Aorta (tissue), 5 donors: Measurements from ENCODE around the gene HNRNPF. TPM values are rescaled to one million over a fixed set of nuclear protein-coding genes. Genes with fewer than 3 reads are reported as not detected.

Experiments used
- ATAC-seq: fragments of 200-7000 bp; cut with Tn5 transposase; one replicate; pipeline ENCODE4 v1.9.1; 2022; ENCODE audit warnings: moderate library complexity; ENCODE audit not compliant: low FRiP score
- DNase-seq, 2 donors: peaks; one replicate each; pipeline ENCODE4 v3.0.0-alpha.2; 2020
- H3K27ac ChIP-seq, 2 donors: one replicate each; pipeline ENCODE4 v1.5.1; 2013; ENCODE audit warnings: low read length in 2 of 2, mild to moderate bottlenecking in 2 of 2, moderate library complexity in 2 of 2, control low read depth in 1 of 2, inconsistent platforms in 1 of 2, low read depth in 1 of 2
- H3K27me3 ChIP-seq, 2 donors: one replicate each; pipeline ENCODE4 v1.6.1; 2013; ENCODE audit warnings: control low read depth in 1 of 2, low read length in 1 of 2, mild to moderate bottlenecking in 1 of 2, moderate library complexity in 1 of 2; ENCODE audit not compliant: insufficient read depth in 2 of 2, control insufficient read depth in 1 of 2
- H3K36me3 ChIP-seq, 2 donors: one replicate each; pipeline ENCODE4 v1.6.1; 2013; ENCODE audit warnings: control low read depth in 1 of 2, low read length in 1 of 2, mild to moderate bottlenecking in 1 of 2; ENCODE audit not compliant: insufficient read depth in 2 of 2, control insufficient read depth in 1 of 2
- H3K4me1 ChIP-seq, 2 donors: one replicate each; pipeline ENCODE4 v1.6.1; 2013; ENCODE audit warnings: low read length in 2 of 2, control low read depth in 1 of 2, mild to moderate bottlenecking in 1 of 2, moderate library complexity in 1 of 2; ENCODE audit not compliant: insufficient read depth in 2 of 2, control insufficient read depth in 1 of 2
- H3K4me3 ChIP-seq, 2 donors: one replicate each; pipeline ENCODE4 v1.5.1; 2013; ENCODE audit warnings: low read length in 2 of 2, control low read depth in 1 of 2, mild to moderate bottlenecking in 1 of 2
- H3K9me3 ChIP-seq: one replicate; pipeline ENCODE4 v1.6.1; 2013; ENCODE audit warnings: mild to moderate bottlenecking, low read length; ENCODE audit not compliant: control insufficient read depth
- WGBS, 2 donors: extraction: QIAGEN DNeasy Blood & Tissue Kit; methylation state at CpG; one replicate each; pipeline ENCODE4 v1.1.7; 2013; 5-methylcytosine and 5-hydroxymethylcytosine counted together
- intact Hi-C, 2 donors: fragments of 100-400 bp; cut with DNase I; formaldehyde crosslinking; loops; one replicate each; pipeline versions ENCODE4 v1.14.2 to v1.15.0; 2022
- polyA plus RNA-seq, 2 donors: library from polyadenylated mRNA; stranded (reverse); fragments of 200-250 nt; gene quantifications; one replicate each; pipeline ENCODE4 v1.2.3, GENCODE V29; 2013
- total RNA-seq, 2 donors: library from RNA; stranded (reverse); fragmentation: NEBNext Ultra II Directional; extraction: Animal tissue kit (Norgen Biotek cat#: 25700); gene quantifications; one replicate each; pipeline ENCODE4 v1.2.1, GENCODE V29; 2021
- donor health status: healthy with polysubstance abuse.
- donor health status: Bipolar disorder and iron deficiency.
- donor health status: DM: no; HTN: no; CAD: no.
- donor health status: DM: no; HTN: no; CAD: no.
- donor health status: DM: yes; HTN: yes; CAD: no.

The HNRNPF gene
- total and polyA plus RNA-seq, 4 donors: 54.3 to 114 (median 83.3) TPM

DNA sequence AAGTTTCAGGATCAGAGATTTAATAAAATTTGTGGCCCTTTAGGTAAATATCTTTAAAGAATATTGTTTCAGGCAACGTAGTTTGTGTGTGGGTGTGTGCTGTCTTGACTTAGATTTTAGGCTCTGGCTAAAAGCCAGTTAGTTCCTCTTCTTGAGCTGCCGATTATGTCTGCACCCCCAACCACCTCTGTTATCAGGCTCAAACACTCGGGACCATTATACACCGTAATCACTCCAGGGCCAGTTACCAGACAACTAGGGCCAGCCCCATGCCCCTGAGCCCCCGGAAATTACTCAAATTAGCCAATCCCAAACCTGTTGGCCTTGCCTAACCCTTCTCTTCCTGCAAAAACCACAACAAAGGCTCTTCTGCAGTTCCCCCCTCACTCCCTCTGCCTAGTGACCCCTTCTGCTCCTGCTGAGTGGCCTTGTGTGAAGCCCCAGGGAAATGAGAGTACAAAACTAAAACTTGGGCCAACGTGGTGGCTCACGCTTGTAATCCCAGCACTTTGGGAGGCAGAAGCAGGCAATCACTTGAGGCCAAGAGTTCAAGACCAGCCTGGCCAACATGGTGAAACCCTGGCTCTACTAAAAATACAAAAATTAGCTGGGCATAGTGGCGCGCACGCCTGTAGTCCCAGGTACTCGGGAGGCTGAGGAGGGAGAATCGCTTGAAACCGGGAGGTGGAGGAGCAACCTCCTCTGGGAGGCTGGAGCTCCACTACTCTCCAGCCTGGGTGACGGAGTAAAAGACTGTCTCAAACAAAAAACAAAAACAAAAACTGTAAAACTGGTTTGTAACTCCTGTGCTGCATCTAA lies 9.2 kb upstream of the HNRNPF start:
- Histone ChIP-seq H3K36me3 (no peaks in the 10 kb centered on the region), H3K4me3 (no peak overlapping the region), H3K27ac (no peak overlapping the region), H3K9me3 (no peaks in the 10 kb centered on the region), H3K4me1 (no peaks in the 10 kb centered on the region), H3K27me3 (no peaks in the 10 kb centered on the region)
- DNase-seq (no peak), ATAC-seq (no peak)
- WGBS, 2 donors: 82 to 86% methylated on average over 14 of the region's 14 CpGs
- intact Hi-C loops: no loop called here

DNA sequence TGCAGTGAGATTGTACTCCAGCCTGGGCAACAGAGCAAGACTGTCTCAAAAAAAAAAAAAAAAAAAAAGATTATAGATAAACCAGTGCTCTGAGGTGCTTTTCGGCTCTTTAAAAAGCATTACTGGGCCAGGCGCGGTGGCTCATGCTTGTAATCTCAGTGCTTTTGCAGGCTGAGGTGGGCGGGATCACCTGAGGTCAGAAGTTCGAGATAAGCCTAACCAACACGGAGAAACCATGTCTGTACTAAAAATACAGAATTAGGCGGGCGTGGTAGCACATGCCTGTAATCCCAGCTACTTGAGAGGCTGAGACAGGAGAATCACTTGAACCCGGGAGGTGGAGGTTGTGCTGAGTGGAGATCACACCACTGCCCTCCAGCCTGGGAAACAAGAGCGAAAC lies 6.6 kb upstream of the HNRNPF start:
- intact Hi-C loops: no loop called here
- Histone ChIP-seq H3K4me1 (no peaks in the 10 kb centered on the region), H3K9me3 (no peaks in the 10 kb centered on the region), H3K27ac (no peak overlapping the region), H3K27me3 (no peaks in the 10 kb centered on the region), H3K4me3 (no peak overlapping the region), H3K36me3 (no peaks in the 10 kb centered on the region)
- WGBS, 2 donors: 92% methylated on average over 10 of the region's 10 CpGs
- DNase-seq (peak in 1 of 2 donors; percentile 50), ATAC-seq (no peak)

DNA sequence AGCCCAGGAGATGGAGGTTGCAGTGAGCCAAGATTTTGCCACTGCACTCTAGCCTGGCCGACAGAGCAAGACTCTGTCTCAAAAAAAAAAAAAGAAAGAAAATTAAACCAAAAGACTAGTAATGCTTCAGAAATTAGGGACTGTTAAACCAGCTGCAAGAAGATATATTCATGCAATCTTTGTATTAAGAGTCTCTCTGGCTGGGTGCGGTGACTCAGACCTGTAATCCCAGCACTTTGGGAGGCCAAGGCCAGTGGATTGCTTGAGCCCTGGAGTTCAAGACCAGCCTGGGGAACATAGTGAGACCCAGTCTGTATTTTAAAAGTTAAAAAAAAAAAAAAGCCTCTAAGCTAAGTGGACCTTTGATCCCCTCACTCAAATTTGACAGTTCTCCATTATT lies 2.5 kb upstream of the HNRNPF start:
- H3K36me3 ChIP-seq: no peaks in the 10 kb centered on the region
- H3K4me3 ChIP-seq: no peak overlapping the region
- no peaks in the 10 kb centered on the region for H3K27me3 ChIP-seq
- no peaks in the 10 kb centered on the region for H3K9me3 ChIP-seq
- DNase-seq (peak in 1 of 2 donors; percentile 23), ATAC-seq (no peak)
- H3K27ac ChIP-seq: no peak overlapping the region
- H3K4me1 ChIP-seq: no peaks in the 10 kb centered on the region
- 53% methylated on average over 2 of the region's 2 CpGs for WGBS, 2 donors
- intact Hi-C loops: no loop called here

DNA sequence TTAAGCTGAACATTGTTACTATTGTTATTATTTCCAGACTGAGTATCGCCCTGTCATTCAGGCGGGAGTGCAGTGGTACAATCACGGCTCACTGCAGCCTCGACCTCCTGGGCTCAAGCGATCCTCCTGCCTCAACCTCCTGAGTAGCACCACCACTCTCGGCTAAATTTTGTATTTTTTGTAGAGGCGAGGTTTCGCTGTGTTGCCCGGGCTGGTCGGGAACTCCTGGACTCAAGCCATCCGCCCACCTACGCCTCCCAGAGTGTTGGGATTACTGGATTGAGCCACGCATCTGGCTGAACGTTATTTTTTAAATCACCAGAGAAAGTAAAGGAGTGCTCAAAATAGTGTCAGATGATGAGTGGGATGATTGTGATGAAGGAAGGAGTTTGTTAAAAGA lies 1.4 kb upstream of the HNRNPF start:
- Histone ChIP-seq H3K4me3 (no peak overlapping the region), H3K36me3 (no peaks in the 10 kb centered on the region), H3K27me3 (no peaks in the 10 kb centered on the region), H3K4me1 (peaks cover 0 to 6% of the 10 kb centered on the region in 2 donors), H3K27ac (no peak overlapping the region), H3K9me3 (no peaks in the 10 kb centered on the region)
- intact Hi-C loops: no loop called here
- peak in 1 of 2 donors; percentile 39 for DNase-seq
- WGBS, 2 donors: 73 to 82% methylated on average over 14 of the region's 14 CpGs
- ATAC-seq: no peak

DNA sequence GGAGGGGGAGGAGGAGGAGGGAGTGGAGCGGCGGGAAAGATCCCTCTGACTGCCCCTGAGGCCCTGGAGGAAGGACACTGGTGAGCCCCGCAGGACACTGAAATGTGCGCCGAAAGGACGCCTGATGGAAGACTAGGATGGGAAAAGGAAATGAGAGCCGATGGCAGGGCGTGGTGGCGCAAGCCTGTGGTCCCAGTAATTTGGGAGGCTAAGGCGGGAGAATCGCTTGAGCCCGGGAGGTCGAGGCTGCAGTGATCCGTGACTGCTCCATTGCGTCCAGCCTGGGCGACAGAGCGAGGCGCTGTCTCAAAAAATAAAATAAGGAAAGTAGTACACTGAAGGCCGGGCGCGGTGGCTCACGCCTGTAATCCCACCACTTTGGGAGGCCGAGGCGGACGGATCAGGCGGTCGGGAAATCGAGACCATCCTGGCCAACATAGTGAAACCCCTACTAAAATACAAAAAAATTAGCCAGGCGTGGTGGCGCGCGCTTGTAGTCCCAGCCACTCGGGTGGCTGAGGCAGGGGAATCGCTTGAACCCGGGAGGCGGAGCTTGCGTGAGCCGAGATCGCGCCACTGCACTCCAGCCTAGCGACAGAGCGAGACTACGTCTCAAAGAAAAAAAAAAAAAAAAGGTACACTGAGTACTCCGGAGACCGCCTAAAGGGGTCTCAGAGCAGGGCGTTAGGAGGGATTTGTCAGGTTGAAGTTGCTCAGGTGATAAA lies 561 bp upstream of the HNRNPF start:
- DNase-seq (peak; percentile 71 to 81), ATAC-seq (peak; percentile 0)
- peak overlapping the region; percentile 30 to 36 for H3K4me3 ChIP-seq
- 6 to 12% methylated on average over 46 of the region's 46 CpGs for whole genome bisulfite sequencing, 2 donors
- peak overlapping the region in 1 of 2 donors; percentile 82 for H3K27ac ChIP-seq
- H3K36me3 ChIP-seq: no peaks in the 10 kb centered on the region
- H3K9me3 ChIP-seq: no peaks in the 10 kb centered on the region
- peaks cover 0 to 6% of the 10 kb centered on the region in 2 donors for H3K4me1 ChIP-seq
- H3K27me3 ChIP-seq: no peaks in the 10 kb centered on the region
- intact Hi-C loops: loop anchor here in 1 of 2 donors (1.0 kb wide), 1 partner anchor 11 kb away; no protein-coding TSS in a partner anchor

DNA sequence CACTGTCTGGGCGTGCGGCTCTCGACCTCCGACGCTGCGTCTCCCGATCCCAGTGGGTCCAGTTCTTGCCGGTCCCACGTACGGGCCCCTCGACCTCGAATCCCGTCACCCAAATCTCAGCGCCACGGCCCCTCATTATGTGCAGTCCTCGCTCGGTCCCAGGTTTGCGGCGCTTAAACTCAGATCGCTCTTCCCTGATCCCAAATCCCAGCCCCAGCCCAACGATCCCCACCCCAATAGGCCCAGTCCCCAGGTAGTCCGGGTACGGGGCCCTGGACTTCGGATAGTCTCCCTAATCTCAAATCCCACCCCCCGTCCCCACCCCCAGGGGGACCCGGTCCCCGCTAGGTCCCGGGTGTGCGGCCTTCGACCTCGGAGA lies 666 bp downstream of the HNRNPF start:
- intact Hi-C loops: no loop called here
- Histone ChIP-seq H3K4me3 (peak overlapping the region; percentile 39 to 87), H3K36me3 (no peaks in the 10 kb centered on the region), H3K4me1 (peaks cover 0 to 6% of the 10 kb centered on the region in 2 donors), H3K27me3 (no peaks in the 10 kb centered on the region), H3K27ac (peak overlapping the region; percentile 50 to 99), H3K9me3 (no peaks in the 10 kb centered on the region)
- ATAC-seq (no peak), DNase-seq (peak in 1 of 2 donors; percentile 76)
- 1% methylated on average over 31 of the region's 31 CpGs for WGBS, 2 donors

DNA sequence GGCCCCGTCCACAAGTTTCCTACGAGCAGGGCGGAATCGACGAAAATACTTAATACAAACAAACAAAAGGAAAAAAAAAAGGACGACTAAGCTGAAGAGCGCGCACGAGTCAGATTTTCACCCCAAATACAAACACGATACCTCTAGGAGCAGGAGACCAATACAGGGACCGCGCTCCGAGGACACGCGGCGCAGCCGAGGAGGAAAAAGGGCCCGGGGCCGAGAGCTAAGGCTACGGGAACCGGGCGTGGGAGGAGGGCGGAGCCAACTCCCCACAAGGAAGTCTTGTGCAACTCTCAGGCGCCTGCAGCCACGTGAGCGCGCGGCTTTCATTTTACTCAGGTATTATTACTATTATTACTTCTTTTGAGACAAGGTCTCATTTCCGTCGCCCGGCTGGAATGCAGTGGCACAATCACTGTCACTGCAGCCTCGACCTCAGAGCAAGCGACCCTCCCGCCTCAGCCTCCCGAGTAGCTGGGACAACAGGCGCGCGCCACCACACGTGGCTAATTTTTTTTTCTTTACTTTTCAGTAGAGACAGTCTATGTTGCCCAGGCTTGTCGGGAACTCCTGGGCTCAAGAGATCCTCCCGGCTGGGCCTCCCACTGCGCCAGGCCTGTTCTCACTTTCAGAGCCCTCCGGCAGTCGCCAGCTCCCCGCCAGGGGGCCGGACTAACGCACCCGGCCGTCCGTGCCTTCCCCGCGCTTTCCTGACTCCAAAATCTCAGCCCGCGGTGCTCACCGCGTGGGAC lies 1.2 kb downstream of the HNRNPF start:
- peak overlapping the region; percentile 97 to 99 for H3K27ac ChIP-seq
- no peaks in the 10 kb centered on the region for H3K27me3 ChIP-seq
- ATAC-seq (peak; percentile 89), DNase-seq (peak; percentile 95 to 96)
- intact Hi-C loops: no loop called here
- H3K36me3 ChIP-seq: no peaks in the 10 kb centered on the region
- peaks cover 0 to 6% of the 10 kb centered on the region in 2 donors for H3K4me1 ChIP-seq
- no peaks in the 10 kb centered on the region for H3K9me3 ChIP-seq
- peak overlapping the region; percentile 78 to 94 for H3K4me3 ChIP-seq
- WGBS, 2 donors: 1% methylated on average over 56 of the region's 56 CpGs

DNA sequence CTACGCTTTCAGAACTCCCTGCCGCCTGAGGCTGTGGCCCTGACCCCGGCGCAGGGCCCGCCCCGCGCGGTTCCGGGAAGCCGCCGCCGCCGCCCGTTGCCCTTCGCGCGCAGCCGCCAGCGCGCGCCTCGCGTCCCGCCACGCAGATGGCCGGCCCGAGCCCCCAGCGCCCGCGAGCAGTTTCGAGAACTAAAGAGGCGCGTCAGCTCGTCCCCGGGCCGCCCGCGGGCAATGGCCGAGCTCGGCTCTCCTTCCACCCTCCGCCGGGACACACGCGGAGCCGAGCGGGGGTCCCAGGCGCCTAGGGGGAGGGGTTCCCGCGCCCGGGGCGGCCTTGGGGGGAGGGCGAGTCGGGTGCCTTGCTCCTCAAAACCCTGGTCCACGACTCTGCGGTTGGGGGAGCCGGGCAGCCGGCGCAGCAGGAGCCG lies 1.8 kb downstream of the HNRNPF start:
- H3K4me3 ChIP-seq: peak overlapping the region; percentile 78 to 94
- DNase-seq: peak; percentile 75 to 89
- H3K27ac ChIP-seq: peak overlapping the region; percentile 97 to 99
- H3K36me3 ChIP-seq: no peaks in the 10 kb centered on the region
- 0% methylated on average over 55 to 59 of the region's 59 CpGs for whole genome bisulfite sequencing, 2 donors
- no peaks in the 10 kb centered on the region for H3K27me3 ChIP-seq
- H3K9me3 ChIP-seq: no peaks in the 10 kb centered on the region
- H3K4me1 ChIP-seq: peaks cover 0 to 6% of the 10 kb centered on the region in 2 donors
- ATAC-seq: peak; percentile 48
- intact Hi-C loops: no loop called here
